Muscle of back (tissue), 11 donors: ENCODE measurements around the gene SP8. TPM values are rescaled to one million over a fixed set of nuclear protein-coding genes. Genes with fewer than 3 reads are reported as not detected.

Source experiments
- DNase-seq, 3 donors: peaks; one replicate each; pipeline versions ENCODE4 v3.0.0 to v3.0.0-alpha.2; 2013
- polyA plus RNA-seq, 10 donors: library from polyadenylated mRNA; unstranded; fragments of 120-200 nt; gene quantifications; one replicate each; pipeline ENCODE4 v1.2.1, GENCODE V29; 2013; ENCODE audit not compliant: insufficient read length in 10 of 10

Gene SP8
- polyA plus RNA-seq, 10 donors, result 0.06 to 0.39 TPM; not detected in 8

DNA sequence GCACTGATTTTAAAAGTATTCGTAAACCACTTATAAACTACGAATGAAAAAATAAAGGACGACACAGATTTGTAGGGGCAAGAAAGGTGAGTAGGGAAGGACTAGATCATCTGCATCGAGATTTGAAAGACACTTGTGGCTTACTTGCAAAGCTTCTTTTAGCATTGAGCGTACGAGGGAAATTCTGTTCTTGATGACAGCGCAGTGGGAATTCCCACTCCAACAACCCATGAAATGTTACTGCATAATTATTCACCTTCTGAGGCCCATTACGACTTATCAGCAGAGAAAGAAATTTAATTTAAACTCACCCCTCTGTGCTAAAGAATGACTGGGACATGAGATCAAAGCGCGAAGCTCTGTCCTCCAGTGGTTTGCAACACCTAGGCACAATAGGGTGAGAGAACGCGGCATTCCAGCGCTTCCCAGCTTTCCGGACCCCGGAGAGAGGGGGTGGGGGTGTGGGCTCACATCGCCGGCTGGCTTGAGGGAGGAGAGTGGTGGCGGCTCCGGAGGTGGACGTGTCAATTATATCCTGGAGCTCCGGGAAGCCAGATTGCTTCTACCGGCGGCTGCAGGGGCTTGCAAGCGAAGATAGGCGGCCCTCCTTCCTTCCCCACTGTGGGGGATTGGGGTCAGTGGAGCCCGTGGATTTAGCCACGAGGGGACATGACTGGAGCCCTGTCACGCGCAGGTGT lies 10.3 kb downstream of the SP8 start:
- DNase-seq, result peak in 1 of 3 donors; percentile 13

DNA sequence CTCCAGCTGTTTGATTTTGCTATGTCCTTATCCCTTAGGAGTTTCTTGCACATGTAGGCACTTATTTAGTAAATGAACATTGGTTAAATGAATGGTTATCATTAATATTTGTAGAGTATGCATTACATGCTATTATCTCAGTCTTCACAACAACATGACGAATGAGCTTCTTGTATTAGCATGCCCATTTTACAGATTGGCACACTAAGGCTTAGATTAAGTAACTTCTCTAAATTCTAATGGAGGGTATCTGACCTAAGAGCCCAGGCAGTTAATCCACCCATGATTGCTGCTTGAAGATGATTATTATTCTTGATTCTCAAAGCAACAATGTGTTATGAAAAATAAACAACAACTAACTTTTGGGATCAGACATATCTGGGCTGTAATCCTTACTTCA lies 32.7 kb downstream of the SP8 start:
- no peak for DNase-seq

DNA sequence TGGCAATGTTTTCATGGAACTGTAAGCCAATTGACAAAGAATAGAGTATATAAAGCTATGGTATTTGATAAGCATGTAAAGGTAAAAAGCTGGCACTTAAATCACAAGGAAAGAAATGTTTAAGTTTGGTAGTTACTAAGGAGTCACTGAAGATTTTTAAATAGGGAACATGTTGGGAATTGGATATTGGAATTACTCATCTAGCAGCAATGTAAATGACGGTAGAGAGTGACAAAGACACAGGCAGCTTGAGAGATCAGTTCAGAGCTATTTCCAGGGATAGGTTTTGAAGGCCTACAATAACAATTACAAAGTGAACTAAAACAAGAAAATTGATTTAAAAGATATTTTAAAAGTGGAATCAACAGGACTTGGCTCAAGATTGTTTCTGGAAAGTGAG lies 36.8 kb downstream of the SP8 start:
- no peak for DNase-seq

- DNase-seq, result no peak
Observed at GRCh38 chr7:20748853-20749252, 37.8 kb downstream of the SP8 start.

DNA sequence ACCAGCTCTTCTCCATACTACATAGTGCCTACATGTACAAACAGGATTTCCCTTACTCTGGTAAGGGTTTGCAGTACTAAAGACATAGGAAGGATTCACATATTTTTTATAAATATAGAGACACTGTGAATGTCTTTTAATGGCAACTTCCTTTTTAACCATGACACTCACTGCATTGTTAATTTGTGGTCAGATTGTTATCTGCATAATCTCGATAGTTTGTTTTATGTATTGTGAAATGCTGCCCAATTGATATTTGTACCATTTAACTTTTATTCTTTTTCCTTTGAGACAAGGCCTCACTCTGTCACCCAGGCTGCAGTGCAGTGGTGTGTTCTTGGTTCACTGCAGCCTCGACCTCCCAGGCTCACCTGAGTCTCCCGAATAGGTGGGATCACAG lies 39.7 kb downstream of the SP8 start:
- no peak for DNase-seq

GRCh38 chr7:20745702-20746101 lies 41.0 kb downstream of the SP8 start:
- peak in 1 of 3 donors; percentile 2 for DNase-seq

GRCh38 chr7:20744954-20745446 lies 41.7 kb downstream of the SP8 start:
- peak; percentile 43 to 68 (median 61) for DNase-seq

GRCh38 chr7:20742913-20743312 lies 43.8 kb downstream of the SP8 start:
- no peak for DNase-seq

GRCh38 chr7:20741801-20742200 lies 44.9 kb downstream of the SP8 start:
- DNase-seq, result no peak

GRCh38 chr7:20738518-20739481 lies 47.9 kb downstream of the SP8 start:
- DNase-seq, result no peak

DNA sequence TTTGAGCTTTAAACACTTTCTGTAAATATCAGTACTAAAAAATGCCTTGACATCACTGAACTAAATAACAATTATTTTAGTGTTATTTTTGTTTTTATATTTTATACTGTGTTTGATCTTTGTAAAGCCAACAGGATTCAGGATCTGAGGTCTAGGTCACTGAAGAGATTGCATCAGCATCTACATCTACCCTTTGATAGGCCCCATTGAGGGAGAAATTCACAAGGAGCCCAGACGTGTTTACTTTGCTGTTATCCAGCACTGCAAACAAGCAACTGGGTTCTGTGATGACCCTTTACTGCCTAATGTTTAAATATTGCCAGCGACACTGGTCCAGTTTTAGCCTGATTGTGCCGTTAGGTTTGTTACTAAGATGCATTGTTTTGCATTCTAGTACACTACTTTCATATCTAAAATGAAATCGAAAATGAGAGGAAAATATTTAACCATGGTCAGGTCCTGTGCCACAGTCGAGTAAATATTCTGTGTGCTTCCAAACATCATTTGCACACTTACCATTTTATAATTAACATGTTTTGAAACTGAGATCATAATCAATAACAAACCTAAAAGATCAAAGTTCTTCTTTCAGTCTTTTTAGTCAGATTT lies 48.7 kb downstream of the SP8 start:
- DNase-seq, result no peak

DNA sequence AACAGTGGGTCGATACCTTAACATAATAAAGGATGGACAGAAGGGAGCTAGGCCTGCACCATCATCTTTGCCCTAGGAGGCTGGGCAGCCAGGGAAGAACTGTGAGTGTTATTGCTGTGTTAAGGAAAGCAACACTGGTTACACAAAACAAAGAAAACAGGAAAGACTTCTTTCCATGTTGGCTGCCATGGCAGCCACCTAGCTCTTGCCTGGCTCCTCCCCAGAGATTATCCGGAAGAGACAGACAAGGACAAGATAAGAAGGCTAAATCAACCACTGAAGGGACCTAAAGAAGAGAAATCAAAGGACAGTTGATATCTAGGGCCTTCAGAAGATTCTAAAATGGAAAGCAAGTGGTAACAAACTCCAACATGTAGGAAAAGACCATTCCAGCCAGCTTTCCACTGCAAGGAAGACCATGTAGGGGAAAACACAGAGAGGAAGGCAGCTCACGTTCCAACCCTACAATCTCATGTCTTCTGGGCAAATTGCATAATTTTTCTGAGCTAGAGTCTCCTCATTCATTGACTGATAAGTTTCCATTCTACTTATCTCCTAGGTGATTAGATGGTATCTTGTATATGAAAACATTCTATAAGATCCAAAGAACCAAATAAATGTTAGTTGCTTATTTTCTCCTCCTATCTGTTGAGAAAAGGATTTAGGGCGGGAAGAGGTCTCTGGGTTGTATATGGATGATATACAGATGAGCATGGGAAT lies 51.2 kb downstream of the SP8 start:
- no peak for DNase-seq

Other genes starting within 250 kb of the SP8 start
- gene ABCB5, start 171.2 kb downstream of the SP8 start, polyA plus RNA-seq, result under 1 TPM in 7 of 10 donors, not detected in 3; 0.04 to 0.49 (median 0.06) TPM